Measurements from ENCODE around the gene GDF11. TPM values are rescaled to one million over a fixed set of nuclear protein-coding genes. Genes with fewer than 3 reads are reported as not detected.
"Not testable (repeated sequence)": the region's sequence is repeated elsewhere in the genome, so short reads cannot be mapped to it uniquely, and the experiment has no call there.

GDF11 gene
- total RNA-seq, 1 experiment from 2014 or later = 1.5 TPM

- no peak for DNase-seq (ENCODE audit: low read depth)
These were observed 816 bp upstream of the GDF11 start for GRCh38 chr12:55741931-55742680.

GRCh38 chr12:55743406-55744339 is 751 bp downstream of the GDF11 start:
- DNase-seq (ENCODE audit: low read depth) = peak; percentile 81

GRCh38 chr12:55744340-55745030 is 1.6 kb downstream of the GDF11 start:
- DNase-seq (ENCODE audit: low read depth) = no peak

GRCh38 chr12:55745361-55746173 is 2.6 kb downstream of the GDF11 start:
- DNase-seq (ENCODE audit: low read depth) = no peak

- no peak for DNase-seq (ENCODE audit: low read depth)
These were observed 3.4 kb downstream of the GDF11 start for GRCh38 chr12:55746174-55746912.

GRCh38 chr12:55746913-55747231 is 4.0 kb downstream of the GDF11 start:
- DNase-seq (ENCODE audit: low read depth) = no peak

- DNase-seq (ENCODE audit: low read depth) = no peak
These were observed 5.5 kb downstream of the GDF11 start for GRCh38 chr12:55748230-55748993.

- DNase-seq (ENCODE audit: low read depth) = no peak
These were observed 12.3 kb downstream of the GDF11 start for GRCh38 chr12:55755246-55755645.

GRCh38 chr12:55757701-55758100 is 14.8 kb downstream of the GDF11 start:
- no peak for DNase-seq (ENCODE audit: low read depth)

- DNase-seq (ENCODE audit: low read depth) = not testable (repeated sequence)
These were observed 15.7 kb downstream of the GDF11 start for GRCh38 chr12:55758575-55758974.

- no peak for DNase-seq (ENCODE audit: low read depth)
These were observed 17.7 kb downstream of the GDF11 start for GRCh38 chr12:55760663-55761062.

- no peak for DNase-seq (ENCODE audit: low read depth)
These were observed 19.7 kb downstream of the GDF11 start for GRCh38 chr12:55762646-55763045.

- DNase-seq (ENCODE audit: low read depth) = no peak
These were observed 22.9 kb downstream of the GDF11 start for GRCh38 chr12:55765736-55766290.

GRCh38 chr12:55767156-55767555 is 24.2 kb downstream of the GDF11 start:
- no peak for DNase-seq (ENCODE audit: low read depth)

- no peak for DNase-seq (ENCODE audit: low read depth)
These were observed 28.8 kb downstream of the GDF11 start for GRCh38 chr12:55771736-55772135.

GRCh38 chr12:55777856-55778255 is 34.9 kb downstream of the GDF11 start:
- DNase-seq (ENCODE audit: low read depth) = no peak

GRCh38 chr12:55780685-55781084 is 37.8 kb downstream of the GDF11 start:
- DNase-seq (ENCODE audit: low read depth) = no peak

- no peak for DNase-seq (ENCODE audit: low read depth)
These were observed 45.6 kb downstream of the GDF11 start for GRCh38 chr12:55788546-55788945.

GRCh38 chr12:55789171-55789570 is 46.2 kb downstream of the GDF11 start:
- no peak for DNase-seq (ENCODE audit: low read depth)

- DNase-seq (ENCODE audit: low read depth) = no peak
These were observed 47.0 kb downstream of the GDF11 start for GRCh38 chr12:55789893-55790292.
